ENCODE results near the gene CNTFR. TPM values are rescaled to one million over a fixed set of nuclear protein-coding genes. Genes with fewer than 3 reads are reported as not detected.

Gene CNTFR
- total and polyA plus RNA-seq, 4 donors: 0.75 to 3.3 (median 2.0) TPM

DNA sequence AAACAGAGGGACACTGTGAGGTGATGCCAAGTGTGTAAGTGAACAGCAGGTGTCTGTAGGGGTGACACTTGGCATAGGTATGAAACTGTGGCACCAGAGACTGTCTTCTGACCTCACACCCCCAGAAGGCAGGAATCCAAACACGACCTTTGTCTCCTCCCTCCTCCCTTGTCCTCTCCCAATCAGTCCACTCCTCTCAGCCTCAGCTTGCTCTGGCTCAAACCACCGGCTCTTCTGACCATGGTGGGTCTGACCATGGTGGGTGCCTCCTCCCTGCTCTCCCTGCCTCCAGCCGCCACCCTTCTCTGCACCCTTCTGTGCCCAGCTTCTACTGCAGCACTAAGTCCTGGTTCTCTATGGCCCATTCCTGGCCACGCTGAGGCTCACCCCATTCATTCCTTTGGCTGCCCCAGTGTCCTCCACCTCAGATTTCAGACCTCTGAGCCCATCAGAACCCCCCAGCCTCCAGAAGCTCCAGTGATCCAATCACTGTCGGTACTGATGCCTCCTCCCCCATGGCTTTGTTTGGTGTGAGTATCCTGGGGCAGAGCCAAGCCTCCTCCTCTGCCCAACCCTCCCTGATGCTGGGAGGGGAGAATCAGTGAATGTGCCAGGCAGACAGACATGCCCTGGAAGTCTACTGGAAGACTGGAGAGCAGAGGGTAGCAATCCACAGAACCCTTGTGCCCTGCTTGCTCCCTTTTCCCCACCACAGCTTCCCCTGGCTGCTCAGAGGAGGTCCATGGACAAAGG, 41.1 kb upstream of the CNTFR start:
- TF ChIP-seq NR2F2 (IDR thresholded peaks at IDR 0.05): no peak
- peak; percentile 76 to 80 for TF ChIP-seq HNF4A (conservative IDR thresholded peaks at IDR 0.05)
- TF ChIP-seq SP1 (IDR thresholded peaks at IDR 0.05): peak; percentile 78
- peak; percentile 18 to 52 for TF ChIP-seq RXRA (IDR thresholded peaks at IDR 0.05)
- no peak for TF ChIP-seq EGR1 (IDR thresholded peaks at IDR 0.05; ENCODE audit: low read depth in 2 of 2)
- TF ChIP-seq FOXA1 (IDR thresholded peaks at IDR 0.05): no peak
- no peak for TF ChIP-seq RAD21 (IDR thresholded peaks at IDR 0.05)
- TF ChIP-seq, protein P1, sequence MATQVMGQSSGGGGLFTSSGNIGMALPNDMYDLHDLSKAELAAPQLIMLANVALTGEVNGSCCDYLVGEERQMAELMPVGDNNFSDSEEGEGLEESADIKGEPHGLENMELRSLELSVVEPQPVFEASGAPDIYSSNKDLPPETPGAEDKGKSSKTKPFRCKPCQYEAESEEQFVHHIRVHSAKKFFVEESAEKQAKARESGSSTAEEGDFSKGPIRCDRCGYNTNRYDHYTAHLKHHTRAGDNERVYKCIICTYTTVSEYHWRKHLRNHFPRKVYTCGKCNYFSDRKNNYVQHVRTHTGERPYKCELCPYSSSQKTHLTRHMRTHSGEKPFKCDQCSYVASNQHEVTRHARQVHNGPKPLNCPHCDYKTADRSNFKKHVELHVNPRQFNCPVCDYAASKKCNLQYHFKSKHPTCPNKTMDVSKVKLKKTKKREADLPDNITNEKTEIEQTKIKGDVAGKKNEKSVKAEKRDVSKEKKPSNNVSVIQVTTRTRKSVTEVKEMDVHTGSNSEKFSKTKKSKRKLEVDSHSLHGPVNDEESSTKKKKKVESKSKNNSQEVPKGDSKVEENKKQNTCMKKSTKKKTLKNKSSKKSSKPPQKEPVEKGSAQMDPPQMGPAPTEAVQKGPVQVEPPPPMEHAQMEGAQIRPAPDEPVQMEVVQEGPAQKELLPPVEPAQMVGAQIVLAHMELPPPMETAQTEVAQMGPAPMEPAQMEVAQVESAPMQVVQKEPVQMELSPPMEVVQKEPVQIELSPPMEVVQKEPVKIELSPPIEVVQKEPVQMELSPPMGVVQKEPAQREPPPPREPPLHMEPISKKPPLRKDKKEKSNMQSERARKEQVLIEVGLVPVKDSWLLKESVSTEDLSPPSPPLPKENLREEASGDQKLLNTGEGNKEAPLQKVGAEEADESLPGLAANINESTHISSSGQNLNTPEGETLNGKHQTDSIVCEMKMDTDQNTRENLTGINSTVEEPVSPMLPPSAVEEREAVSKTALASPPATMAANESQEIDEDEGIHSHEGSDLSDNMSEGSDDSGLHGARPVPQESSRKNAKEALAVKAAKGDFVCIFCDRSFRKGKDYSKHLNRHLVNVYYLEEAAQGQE (IDR thresholded peaks at IDR 0.05): peak; percentile 52
- peak in 1 of 2 donors; percentile 27 for TF ChIP-seq GABPA (IDR thresholded peaks at IDR 0.05 in 1 of 2, conservative IDR thresholded peaks at IDR 0.05 in 1 of 2)
- TF ChIP-seq YY1 (IDR thresholded peaks at IDR 0.05): peak; percentile 29
- no peak for TF ChIP-seq ZBTB33 (IDR thresholded peaks at IDR 0.05)
- peak; percentile 11 for TF ChIP-seq HNF4G (IDR thresholded peaks at IDR 0.05)
- TF ChIP-seq, protein P2, sequence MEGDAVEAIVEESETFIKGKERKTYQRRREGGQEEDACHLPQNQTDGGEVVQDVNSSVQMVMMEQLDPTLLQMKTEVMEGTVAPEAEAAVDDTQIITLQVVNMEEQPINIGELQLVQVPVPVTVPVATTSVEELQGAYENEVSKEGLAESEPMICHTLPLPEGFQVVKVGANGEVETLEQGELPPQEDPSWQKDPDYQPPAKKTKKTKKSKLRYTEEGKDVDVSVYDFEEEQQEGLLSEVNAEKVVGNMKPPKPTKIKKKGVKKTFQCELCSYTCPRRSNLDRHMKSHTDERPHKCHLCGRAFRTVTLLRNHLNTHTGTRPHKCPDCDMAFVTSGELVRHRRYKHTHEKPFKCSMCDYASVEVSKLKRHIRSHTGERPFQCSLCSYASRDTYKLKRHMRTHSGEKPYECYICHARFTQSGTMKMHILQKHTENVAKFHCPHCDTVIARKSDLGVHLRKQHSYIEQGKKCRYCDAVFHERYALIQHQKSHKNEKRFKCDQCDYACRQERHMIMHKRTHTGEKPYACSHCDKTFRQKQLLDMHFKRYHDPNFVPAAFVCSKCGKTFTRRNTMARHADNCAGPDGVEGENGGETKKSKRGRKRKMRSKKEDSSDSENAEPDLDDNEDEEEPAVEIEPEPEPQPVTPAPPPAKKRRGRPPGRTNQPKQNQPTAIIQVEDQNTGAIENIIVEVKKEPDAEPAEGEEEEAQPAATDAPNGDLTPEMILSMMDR (IDR thresholded peaks at IDR 0.05; ENCODE audit: low read depth, low read length, missing input control): no peak
- TF ChIP-seq, protein P3, sequence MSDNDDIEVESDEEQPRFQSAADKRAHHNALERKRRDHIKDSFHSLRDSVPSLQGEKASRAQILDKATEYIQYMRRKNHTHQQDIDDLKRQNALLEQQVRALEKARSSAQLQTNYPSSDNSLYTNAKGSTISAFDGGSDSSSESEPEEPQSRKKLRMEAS (IDR thresholded peaks at IDR 0.05): no peak
- TF ChIP-seq JUND (IDR thresholded peaks at IDR 0.05): peak in 1 of 2 donors; percentile 22
- TF ChIP-seq ATF3 (IDR thresholded peaks at IDR 0.05): no peak
- TF ChIP-seq TAF1 (conservative IDR thresholded peaks at IDR 0.05): no peak
- no peak for TF ChIP-seq FOXA2 (IDR thresholded peaks at IDR 0.05)
- 10% methylated on average over 5 of the region's 5 CpGs for WGBS
- no peak for DNase-seq (ENCODE audit: low spot score)
- Histone ChIP-seq H3K4me1 (ENCODE audit: control insufficient read depth in 4 of 4, insufficient read depth in 4 of 4, low read length in 3 of 4) (peaks cover 6 to 74% (median 68%) of the 10 kb centered on the region in 4 donors), H3K9me3 (ENCODE audit: control insufficient read depth in 4 of 4, low read length in 3 of 4) (no peaks in the 10 kb centered on the region), H3K27me3 (ENCODE audit: control insufficient read depth in 4 of 4, insufficient read depth in 4 of 4, low read length in 3 of 4) (no peaks in the 10 kb centered on the region), H3K4me3 (ENCODE audit: low read depth in 1 of 3, low read length in 3 of 3) (peak overlapping the region; percentile 10 to 52 (median 36)), H3K36me3 (ENCODE audit: control insufficient read depth in 4 of 4, insufficient read depth in 3 of 4, low read depth in 1 of 4, low read length in 3 of 4) (peaks cover 0 to 4% (median 2%) of the 10 kb centered on the region in 4 donors), H3K27ac (ENCODE audit: low read depth in 1 of 2, low read length in 2 of 2) (peak overlapping the region; percentile 86 to 91), H3K9ac (ENCODE audit: low read depth in 1 of 2, low read length in 2 of 2) (peak overlapping the region in 1 of 2 donors; percentile 21)

Measured in liver (tissue), 9 donors.